Measurements from ENCODE around the gene CEBPG. TPM values are rescaled to one million over a fixed set of nuclear protein-coding genes. Genes with fewer than 3 reads are reported as not detected.

CEBPG gene
- total RNA-seq, 3 donors from 2014 or later: 47.8 to 68.5 (median 58.2) TPM

DNA sequence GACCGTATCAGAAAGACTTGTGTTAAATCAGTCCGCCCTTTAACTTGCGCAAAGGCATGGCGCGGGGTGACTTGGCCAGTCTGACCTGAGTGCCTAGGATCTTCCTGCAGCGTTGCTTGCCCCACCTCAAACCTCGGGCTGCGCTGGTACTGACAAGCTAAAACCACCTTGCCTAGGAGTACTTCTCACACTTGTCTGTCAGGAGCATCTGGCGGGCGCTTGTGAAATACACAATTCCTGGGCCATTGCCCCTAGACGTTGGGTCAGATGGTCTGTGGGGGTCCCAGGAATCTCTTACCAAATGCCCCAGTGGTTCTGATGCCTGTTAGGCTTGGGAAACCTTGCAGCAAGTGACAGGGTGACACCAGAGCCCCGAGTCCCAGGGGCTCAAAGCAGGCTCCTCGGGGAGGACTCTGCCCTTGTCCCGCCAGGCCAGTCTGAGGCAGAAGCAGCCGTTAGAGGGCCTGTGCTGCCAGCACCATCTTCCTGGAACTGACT is 12.9 kb downstream of the CEBPG start:
- ATAC-seq (no peak), DNase-seq (peak in 1 of 3 donors; percentile 20)
- intact Hi-C loops (cut with DNase I, micrococcal nuclease): no loop called here
- Histone ChIP-seq H3K4me1 (ENCODE audit: low read depth) (peaks cover 28% of the 10 kb centered on the region), H3K9me3 (no peaks in the 10 kb centered on the region), H3K4me3 (no peak overlapping the region), H3K36me3 (ENCODE audit: low read depth) (no peaks in the 10 kb centered on the region)
- TF ChIP-seq, protein P1, sequence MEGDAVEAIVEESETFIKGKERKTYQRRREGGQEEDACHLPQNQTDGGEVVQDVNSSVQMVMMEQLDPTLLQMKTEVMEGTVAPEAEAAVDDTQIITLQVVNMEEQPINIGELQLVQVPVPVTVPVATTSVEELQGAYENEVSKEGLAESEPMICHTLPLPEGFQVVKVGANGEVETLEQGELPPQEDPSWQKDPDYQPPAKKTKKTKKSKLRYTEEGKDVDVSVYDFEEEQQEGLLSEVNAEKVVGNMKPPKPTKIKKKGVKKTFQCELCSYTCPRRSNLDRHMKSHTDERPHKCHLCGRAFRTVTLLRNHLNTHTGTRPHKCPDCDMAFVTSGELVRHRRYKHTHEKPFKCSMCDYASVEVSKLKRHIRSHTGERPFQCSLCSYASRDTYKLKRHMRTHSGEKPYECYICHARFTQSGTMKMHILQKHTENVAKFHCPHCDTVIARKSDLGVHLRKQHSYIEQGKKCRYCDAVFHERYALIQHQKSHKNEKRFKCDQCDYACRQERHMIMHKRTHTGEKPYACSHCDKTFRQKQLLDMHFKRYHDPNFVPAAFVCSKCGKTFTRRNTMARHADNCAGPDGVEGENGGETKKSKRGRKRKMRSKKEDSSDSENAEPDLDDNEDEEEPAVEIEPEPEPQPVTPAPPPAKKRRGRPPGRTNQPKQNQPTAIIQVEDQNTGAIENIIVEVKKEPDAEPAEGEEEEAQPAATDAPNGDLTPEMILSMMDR (IDR thresholded peaks at IDR 0.05): no peak

DNA sequence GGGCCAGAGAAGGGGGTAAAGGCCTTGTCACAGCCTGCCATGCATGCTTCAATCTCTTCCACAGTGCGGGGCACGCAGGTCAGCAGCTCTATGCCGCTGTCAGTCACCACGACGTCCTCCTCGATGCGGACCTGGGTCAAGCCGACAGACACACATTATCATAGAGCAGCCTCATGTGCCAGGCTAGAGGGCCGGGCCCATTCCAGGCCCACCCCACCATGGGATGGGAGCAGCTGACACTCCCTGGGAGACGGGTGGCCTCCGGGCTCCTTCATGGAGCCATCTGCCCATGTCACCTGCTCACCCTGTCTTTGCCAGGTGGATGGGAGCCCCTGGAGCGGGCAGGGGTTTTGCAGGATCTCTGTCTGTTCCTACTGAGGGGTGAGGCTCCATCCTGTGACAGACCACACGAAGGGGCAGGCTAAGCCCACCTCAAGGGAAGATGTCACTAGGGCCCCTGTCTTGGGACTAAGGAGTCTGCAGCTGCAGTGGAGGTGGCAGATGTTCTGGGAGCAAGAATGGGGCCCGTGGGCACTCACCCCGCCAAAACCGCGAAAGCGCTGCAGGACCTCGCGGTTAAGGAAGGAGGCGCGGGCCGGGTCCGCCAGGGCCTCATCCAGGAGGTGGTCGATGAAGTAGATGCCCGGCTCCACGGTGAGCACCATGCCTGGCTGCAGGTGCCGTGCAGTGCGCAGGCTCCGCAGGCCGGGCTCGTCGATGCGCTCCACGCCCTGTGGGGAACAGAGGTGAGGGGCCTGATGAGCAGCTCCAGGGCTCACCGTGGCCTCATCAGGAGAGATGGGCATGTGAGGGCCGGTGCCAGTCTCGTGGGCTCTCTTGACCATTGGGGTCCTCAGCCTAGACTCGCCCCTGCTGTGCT is 14.1 kb downstream of the CEBPG start:
- intact Hi-C loops (cut with DNase I, micrococcal nuclease): no loop called here
- H3K9me3 ChIP-seq: no peaks in the 10 kb centered on the region
- no peak overlapping the region for H3K4me3 ChIP-seq
- DNase-seq (peak in 1 of 3 donors; percentile 26), ATAC-seq (no peak)
- TF ChIP-seq, protein P1 (IDR thresholded peaks at IDR 0.05): no peak
- H3K36me3 ChIP-seq (ENCODE audit: low read depth): no peaks in the 10 kb centered on the region
- H3K4me1 ChIP-seq (ENCODE audit: low read depth): peaks cover 39% of the 10 kb centered on the region

DNA sequence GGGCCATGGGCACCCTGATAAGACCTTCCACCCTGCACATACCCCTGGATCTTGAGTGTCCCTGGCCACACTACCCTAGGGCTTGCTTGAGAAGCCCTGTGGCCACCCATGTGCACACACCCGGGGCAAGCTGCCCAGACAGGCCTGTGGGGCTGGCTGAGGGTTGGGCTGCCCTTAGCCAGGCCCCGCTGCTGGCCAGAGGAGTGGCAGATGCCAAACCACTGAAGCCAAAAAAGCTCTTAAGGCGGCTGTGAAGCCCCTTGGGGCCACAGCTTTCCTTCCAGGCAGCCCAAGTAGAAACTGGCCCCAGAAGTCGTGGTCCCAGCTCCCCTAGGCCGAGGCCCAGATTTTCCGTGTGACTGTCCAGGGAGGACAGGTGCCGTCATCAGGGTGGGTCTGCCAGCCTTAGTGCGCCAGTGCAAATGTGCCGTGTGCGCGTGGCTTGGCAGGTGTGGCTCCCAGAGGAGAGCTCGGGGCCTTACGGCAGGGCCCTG is 14.8 kb downstream of the CEBPG start:
- intact Hi-C loops (cut with DNase I, micrococcal nuclease): no loop called here
- TF ChIP-seq, protein P1 (IDR thresholded peaks at IDR 0.05): no peak
- Histone ChIP-seq H3K4me3 (no peak overlapping the region), H3K9me3 (no peaks in the 10 kb centered on the region), H3K4me1 (ENCODE audit: low read depth) (peaks cover 42% of the 10 kb centered on the region), H3K36me3 (ENCODE audit: low read depth) (no peaks in the 10 kb centered on the region)
- ATAC-seq (peak; percentile 2), DNase-seq (peak in 2 of 3 donors; percentile 22 to 53)

DNA sequence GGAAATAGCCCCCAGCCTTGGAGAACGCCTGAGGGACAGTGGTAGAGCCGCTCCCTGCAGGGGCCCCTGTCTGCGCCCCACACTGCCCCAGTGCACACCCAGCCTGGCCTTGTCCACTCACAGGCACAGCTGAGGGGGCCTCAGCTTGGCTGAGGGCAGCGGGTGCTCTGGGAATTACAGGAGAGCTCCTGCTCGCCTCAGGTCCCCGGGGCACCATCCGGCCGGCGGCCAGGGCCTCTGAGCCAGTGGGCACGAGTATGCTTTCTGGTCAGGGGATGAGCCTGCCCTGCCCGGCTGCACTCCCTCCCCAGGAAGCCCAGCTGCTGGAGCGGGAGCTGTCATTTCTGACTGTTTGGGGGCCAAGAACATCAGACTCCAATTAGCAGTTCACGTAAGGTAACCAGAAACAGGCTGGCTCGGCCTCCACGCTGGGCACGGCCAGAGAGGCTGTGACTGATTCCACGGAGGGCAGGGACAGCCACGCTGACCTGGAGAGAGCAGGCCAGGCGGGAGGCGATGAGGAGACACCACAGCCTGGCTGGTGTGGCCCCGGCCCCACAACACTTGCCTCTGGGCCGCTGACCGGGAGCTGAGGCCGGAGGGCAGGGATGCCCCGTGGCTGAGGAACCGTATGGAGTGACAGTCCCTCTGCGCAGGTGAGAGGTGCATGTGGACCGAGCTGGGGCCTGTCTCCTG is 15.4 kb downstream of the CEBPG start:
- H3K4me3 ChIP-seq: no peak overlapping the region
- no peaks in the 10 kb centered on the region for H3K36me3 ChIP-seq (ENCODE audit: low read depth)
- ATAC-seq: no peak
- H3K4me1 ChIP-seq (ENCODE audit: low read depth): peaks cover 42% of the 10 kb centered on the region
- intact Hi-C loops (cut with DNase I, micrococcal nuclease): no loop called here
- peak in 2 of 3 donors; percentile 27 to 54 for DNase-seq
- TF ChIP-seq, protein P1 (IDR thresholded peaks at IDR 0.05): no peak
- no peaks in the 10 kb centered on the region for H3K9me3 ChIP-seq

DNA sequence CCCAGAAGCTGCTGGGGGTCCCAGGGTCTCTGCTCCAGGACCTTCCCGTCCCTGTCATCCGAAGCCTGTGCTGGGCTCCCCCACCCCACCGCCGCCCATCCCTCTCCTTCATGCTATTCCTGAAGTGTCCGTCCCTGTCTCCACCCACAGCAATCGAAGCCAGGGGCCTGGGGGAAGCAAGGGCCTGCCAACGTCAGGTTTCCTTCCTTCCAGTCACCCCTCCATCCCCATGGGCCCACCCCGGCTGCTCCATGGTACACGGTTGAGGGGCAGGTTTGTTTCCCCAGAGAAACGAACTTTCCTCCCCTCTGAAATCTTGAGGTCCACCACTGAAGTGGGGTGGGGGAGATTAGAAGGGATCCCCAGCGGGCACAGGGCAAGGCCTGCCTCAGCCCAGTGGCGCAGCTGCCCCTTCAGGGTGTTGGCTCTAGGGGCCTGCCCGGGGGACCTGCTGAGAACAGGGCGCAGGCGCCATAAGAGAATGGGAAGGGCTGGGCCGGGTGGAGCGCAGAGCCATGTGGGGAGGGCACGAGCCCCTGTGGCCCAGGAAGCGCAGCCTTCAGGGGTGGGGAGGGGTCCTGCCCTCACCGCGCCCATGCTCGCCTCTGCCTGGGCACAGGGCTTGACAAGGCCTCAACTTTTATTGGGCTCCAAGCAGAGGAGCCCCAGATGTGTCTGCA is 16.1 kb downstream of the CEBPG start:
- ATAC-seq (peak; percentile 39), DNase-seq (peak in 2 of 3 donors; percentile 57 to 65)
- H3K4me3 ChIP-seq: no peak overlapping the region
- intact Hi-C loops (cut with DNase I, micrococcal nuclease): no loop called here
- TF ChIP-seq, protein P1 (IDR thresholded peaks at IDR 0.05): no peak
- H3K9me3 ChIP-seq: no peaks in the 10 kb centered on the region
- no peaks in the 10 kb centered on the region for H3K36me3 ChIP-seq (ENCODE audit: low read depth)
- H3K4me1 ChIP-seq (ENCODE audit: low read depth): peaks cover 44% of the 10 kb centered on the region

Data from mucosa of descending colon (tissue), 3 donors.